Hematopoietic multipotent progenitor cell treated with erythropoietin and hydrocortisone succinate and interleukin-3 and kit ligand, for 6 days (in vitro differentiated cells): ENCODE results near the gene MPP1.
A peak's percentile ranks its signal among the peaks of the same experiment; 100 is the strongest.
"Not testable (repeated sequence)": the region's sequence is repeated elsewhere in the genome, so short reads cannot be mapped to it uniquely, and the experiment has no call there.

Source experiments
- DNase-seq: peaks from one replicate; pipeline ENCODE4 v3.0.0-alpha.2; 2015

Gene MPP1

DNA sequence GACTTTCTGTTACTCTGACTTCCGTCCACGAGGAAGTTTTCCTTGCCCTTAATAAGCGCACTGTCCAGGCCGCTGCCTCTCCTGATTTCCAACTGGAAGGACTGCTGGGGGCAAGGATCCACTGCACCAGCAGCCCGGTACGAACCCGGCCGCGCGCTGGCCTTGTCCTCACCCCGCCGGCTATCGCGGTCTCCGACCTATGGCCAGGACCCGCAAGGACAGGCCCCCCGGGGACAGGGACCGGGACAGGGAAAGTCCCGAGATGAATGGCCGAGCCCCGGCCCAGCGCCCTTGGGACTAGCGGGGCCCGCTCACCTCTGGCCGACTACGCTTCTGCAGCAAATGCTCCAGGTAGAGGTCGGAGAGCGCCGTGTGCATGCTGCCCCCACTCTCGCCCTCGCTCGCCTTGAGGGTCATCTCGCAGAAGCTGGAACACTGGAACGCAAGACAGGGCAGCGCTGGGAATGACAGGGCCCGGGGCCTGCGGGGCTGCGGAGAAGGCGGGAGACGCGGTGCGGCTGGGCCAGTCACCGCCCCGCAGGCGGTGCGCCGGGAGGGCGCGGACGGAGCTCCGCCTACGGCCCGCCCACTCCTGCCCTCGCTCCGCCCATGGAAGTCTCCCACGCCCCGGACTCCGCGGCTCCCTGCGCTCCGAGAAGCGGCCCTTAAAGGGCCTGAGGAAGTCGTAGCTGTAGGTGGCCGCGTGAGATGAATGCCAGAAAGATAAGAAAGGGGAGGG lies at the start of gene MPP1:
MPP1 (minus strand) TSS at position 529 of the 739 bp plus-strand sequence; CDS start at position 417, 112 bp downstream.
- peak; percentile 87 for DNase-seq

DNA sequence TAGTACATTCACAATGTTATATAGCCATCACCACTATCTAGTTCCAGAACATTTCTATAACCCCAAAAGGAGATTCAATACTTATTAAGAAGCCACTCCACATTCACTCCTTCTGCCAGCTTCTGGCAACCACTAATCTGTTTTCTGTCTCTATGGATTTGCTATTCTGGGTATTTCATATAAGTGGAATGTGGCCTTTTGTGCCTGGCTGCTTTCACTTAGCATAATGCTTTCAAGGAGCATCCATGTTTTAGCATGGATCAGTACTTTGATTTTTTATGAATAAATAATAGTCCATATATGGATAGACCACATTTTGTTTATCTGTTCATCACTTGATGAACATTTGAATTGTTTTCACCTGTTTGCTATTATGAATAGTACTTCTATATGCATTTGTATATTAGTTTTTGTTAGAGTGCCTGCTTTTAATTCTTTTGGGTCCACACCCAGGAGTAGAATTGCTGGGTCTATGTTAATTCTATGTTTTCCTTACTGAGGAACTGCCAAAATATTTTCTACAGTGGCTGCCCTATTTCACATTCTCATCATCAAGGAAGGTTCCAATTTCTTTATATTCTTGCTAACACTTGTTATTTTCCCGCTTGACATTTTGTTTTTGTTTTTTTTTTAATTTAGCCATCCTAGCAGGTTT lies 45.8 kb upstream of the MPP1 start:
- DNase-seq: no peak

DNA sequence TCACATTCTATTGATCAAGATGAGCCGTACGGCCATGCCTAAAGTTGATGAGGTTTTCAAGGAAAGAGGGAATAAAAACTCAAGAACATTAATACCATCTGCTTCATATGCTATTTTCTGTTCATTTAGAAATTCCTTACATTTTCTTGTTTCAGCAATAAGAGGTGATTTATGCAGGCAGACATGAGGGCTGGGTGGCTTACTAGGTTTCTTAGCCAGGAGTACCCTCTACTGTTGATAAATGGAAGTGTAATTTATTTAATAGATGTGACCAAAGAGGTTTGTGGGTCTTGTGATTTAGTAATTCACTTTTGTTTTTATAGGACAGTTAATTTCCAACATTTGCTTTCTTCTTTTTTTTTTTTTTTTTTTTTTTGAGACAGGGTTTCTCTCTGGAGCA lies 35.6 kb upstream of the MPP1 start:
- peak; percentile 80 for DNase-seq

DNA sequence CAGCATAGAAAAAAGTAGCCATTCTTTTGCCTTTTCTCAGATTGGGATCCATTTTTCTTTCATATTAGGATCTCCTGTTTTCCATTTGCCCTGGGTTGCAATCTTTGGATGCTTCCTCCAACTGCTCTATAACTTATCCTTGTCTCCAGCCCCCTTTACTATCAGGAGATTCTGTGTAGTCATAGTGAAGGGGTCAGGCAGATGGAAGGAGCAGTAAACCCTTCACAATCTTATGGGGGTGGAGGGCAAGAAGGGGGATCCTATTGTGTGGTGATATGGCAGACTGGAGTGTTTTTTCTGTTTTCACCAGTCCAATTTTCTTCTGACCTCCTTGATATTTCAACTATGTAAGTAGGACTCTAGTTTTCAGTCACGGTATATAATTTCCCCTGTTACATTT lies 30.9 kb upstream of the MPP1 start:
- no peak for DNase-seq

- DNase-seq: peak; percentile 14
These were observed 29.3 kb upstream of the MPP1 start, which contains the start of gene SMIM9 for GRCh38 chrX:154834562-154834961. TSS of gene SMIM9 (minus strand) at chrX:154834662. CDS start at chrX:154830856, 3,806 bp downstream.

- no peak for DNase-seq
These were observed 28.5 kb upstream of the MPP1 start for GRCh38 chrX:154833746-154834274.

DNA sequence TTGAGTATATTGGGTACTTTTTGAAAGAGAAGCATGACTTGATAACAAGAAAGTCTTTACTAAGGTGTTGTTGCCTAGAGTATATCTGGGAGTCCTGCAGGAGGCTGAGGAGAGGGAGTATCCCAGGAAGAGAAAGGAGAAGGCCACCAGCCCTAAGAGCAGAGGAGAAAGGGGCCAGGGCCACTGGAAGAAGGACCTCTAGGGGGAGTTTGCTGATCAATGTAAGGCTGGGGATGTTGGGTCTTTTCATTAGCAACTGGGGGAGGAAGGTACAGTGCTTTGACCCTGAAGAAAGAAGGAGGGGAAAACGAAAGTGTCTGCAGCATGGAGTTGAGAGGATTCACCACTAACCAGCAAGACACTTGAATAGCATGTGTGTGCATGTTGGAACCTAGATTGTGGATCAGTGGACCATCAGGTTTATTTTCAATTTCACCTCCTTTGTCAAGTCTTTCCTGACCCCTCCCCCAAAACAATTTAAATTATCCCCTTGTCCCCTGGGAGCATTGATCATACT lies 24.7 kb upstream of the MPP1 start:
- DNase-seq: no peak

DNA sequence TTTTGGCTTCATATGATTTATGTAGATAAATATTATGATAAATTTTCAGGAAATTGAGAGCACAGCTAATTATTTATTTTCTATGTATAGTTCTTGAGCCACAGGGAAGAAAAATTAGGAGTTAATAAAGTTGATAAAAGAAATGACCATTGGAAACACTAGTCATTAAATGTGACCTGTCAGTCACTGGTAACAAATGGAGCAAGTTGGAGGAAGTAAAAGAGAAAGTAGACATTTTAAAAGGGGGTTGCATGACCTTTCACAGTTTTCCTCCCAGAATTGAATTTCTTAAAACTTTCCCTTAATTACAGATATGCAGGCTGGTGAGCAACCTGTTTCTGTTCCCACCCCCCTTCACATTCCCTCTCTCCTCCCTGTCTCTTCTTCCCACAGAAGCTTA lies 23.8 kb upstream of the MPP1 start:
- no peak for DNase-seq

DNA sequence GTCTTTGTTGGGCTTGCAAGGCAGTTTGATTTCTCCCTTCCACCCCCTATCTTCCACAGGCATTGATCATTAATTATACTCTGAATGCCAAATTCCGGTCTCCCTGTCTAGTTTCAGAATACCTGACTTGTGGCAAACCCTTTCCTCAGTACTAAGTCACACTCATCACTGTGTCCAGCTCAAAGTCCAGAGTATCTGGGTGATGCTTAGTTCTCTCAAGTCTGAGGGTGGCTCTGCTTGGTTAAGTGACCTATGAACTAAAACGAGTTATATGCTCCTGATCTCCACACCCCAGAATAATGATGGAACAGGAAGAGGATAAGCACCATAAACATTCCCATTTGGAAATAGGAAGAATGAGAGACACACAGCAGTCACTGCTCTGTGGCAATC lies 22.7 kb upstream of the MPP1 start:
- no peak for DNase-seq

DNA sequence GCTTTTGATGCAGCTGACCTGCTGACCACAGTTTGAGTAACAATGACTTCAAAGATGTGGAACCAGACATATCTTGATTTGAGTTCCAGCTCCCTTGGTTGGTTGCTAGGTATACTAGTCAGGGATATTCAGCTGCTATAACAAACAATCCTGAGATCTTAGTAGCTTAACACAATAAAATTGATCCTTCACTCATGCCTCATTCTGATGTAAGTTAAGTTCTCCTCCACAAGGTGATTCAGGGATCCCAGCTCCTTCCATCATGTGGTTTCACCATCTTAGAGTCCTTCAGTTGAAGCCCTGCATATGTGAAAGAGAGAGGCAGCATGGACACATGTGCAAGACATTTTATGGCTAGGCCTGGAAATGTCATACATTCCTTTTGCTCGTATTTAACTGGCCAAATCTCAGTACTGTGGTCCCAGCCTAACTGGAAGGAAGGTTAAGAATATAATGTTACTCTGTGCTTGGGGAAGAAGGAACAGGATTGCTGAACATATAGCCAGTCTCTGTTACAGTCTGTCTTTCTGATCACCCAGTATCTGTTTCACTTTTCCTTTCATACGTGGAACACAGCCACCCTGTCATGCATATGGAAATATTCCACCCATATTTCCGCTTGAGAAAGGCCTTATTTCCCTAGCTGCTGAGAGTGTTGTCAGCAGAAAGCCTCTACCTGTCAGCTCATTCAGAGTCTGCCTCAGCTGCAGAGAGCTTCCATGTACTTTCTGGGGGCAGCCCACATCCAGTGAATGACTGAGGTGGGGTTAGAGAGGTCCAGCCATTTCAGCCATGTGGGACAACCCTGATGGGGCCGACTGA lies 22.1 kb upstream of the MPP1 start:
- DNase-seq: no peak

DNA sequence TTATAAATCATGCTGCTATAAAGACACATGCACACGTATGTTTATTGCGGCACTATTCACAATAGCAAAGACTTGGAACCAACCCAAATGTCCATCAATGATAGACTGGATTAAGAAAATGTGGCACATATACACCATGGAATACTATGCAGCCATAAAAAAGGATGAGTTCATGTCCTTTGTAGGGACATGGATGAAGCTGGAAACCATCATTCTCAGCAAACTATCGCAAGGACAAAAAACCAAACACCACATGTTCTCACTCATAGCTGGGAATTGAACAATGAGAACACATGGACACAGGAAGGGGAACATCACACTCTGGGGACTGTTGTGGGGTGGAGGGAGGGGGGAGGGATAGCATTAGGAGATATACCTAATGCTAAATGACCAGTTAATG lies 20.3 kb upstream of the MPP1 start:
- DNase-seq: not testable (repeated sequence)

DNA sequence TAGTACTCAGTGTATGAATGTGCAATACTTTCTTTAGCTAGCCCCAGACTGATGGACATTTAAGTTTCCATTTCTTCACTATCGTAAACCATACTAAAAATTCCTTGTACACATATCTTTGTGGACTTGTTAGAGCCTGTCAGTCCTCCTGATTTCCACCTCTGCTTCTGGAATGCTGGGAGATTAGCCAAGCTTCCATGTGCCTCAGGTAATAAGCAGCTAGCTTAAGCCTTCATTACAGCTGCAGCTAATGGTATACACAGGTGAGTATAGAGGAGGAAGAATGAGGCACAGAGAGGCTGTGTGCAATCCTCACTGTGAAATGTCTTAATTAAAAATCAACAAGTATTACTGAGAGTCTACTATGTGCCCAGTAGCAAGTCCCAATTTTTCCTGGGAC lies 19.4 kb upstream of the MPP1 start:
- DNase-seq: no peak

DNA sequence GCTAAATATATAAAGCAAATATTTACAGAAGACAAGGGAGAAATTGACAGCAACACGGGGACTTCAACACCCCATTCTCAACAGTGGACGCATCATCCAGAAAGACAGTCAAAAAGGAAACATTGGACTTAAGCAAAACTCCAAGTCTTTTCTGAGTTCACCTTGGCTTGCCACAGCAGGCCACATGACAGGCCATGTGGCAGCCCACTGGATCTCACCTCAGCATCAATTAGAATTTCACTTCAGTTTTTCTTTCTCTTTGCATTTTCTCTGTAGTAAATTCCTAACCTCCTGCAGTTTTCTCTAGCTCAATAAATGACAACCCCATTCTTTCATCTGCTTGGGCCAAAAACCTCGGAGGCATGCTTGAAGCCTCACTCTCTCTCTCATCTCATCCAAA lies 16.7 kb upstream of the MPP1 start:
- DNase-seq: no peak

GRCh38 chrX:154821523-154821922 lies 16.2 kb upstream of the MPP1 start:
- DNase-seq: no peak

DNA sequence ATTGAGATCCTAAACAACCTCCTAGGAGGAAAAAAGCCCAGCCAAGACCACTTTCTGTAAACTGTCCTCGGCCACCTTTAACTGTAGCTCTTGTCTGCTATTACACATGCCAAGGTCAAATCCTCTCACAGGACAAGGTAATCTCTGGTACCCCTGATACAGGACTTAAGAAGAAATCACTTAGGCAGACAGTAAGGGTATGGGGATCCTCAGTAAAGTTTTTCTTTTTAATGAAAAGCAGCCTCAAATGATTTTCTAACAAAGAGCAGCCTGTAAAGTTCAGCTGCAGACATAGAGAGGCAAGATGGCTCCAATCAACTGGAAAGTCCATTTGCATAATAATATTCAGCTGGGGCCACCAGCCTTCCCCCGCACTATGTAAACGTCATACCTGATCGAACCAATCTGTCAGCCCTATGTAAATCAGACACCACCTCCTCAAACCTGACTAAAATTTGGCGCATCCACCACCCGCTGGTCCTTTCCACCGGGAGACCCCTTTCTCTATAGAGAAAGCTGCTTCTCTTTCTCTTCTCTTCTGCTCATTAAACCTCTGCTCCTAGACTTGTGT lies 14.6 kb upstream of the MPP1 start:
- no peak for DNase-seq

DNA sequence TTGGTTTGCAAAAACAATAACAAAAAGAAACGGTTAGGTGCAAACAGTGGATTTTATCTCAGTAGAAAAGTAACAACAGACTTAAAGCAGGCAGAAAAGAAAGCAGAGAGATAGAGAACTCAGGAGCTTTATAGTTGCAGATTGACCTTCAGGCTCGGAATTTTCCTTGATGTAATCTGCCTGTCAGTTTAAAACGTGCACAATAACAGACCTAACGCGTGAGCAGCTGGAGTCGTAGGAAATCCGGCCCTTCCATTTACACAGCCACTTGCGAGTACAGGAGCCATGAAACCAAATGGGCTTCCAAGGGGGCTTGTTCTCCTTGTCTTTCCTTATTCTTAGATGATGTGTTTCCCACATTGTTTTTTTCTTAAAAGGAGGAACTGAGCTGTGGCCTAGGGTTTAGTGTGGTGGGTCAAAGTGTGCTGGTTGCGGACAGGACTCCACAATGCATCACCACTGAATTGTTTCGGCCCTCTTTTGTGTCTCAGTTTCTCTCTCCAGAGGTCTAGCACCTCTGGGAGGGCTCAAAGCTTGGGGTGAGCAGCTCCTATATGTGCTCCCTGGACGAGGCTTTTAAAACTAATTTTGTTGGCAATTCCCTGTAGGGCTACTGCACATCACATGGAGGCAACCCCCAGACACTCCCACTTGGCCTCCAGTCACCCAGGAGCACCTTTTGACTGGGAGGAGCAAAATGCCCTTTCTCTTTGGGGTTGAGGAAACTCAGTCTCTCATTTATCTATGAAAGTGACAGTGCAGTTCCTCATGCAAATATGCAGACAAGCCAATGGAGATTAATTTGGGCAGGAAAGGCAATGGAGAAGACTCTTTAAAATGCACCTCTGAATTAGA lies 13.9 kb upstream of the MPP1 start:
- DNase-seq: peak; percentile 32

DNA sequence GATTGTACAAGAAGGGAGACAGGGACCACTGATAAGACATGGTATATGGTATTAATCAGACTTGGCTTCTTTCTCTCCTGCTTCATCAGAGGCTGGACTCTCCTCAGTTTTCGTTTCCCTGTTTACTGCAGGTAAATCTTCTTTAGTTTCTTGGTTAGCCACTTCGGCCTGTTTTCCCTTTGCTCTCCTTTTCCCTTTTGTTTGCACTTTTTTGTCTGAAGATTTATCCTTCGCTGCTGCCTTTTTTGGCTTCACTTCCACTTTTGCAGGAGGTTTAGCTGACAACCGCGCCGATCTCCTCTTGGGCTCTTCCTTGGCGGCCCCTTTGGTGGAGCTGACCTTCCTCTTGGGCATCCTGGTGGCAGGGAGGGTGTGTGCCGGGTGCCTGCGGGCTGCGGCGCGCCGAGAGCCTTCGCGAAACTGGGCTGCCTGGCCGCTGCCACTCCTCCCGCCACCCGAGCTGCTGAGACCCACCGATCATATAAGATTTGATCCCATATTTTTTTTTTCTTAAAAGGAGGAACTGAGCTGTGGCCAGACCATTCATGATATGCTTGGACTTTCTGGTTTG lies 11.8 kb upstream of the MPP1 start:
- not testable (repeated sequence) for DNase-seq

- DNase-seq: not testable (repeated sequence)
These were observed 11.1 kb upstream of the MPP1 start for GRCh38 chrX:154816326-154816898.

DNA sequence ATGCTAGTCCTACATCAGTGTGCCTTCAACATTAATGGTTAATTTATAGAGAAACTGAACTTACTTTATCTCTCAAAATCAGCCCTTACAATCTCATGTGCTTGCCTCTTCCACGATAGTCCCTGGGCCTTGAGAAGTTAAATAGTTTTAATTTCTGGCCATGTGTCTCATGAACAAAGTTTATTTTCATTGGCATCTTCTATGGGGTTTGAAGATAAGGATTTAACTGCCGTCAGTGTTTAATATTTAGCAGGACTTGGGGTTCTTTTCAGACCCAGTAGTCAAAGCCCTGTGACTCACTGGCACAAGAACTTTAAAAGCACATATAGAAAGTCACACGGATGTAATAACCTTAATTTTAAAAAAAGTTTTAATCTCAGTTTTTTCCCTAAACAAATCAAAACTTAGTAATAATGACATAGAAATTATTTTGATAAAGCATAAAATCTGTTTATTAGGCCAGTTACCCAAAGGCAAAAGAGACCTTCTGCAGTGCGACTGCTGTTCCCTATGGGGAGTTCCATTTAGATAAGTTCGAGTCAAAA lies 10.1 kb upstream of the MPP1 start:
- no peak for DNase-seq

- DNase-seq: no peak
These were observed 8.5 kb upstream of the MPP1 start for GRCh38 chrX:154813801-154814200.
